WTC11 (cell line): ENCODE measurements around the gene WDSUB1. TPM values are rescaled to one million over a fixed set of nuclear protein-coding genes. Genes with fewer than 3 reads are reported as not detected.

Source experiments
- ATAC-seq: fragments of 200-7000 bp; cut with Tn5 transposase; 2 replicates; pipeline ENCODE4 v1.10.0; 2021; ENCODE audit warnings: mild to moderate bottlenecking, moderate library complexity
- CTCF ChIA-PET: fragments of 300-600 bp; sonication (Branson Sonifier 250); formaldehyde crosslinking; loops from one replicate; lab custom pipeline; 2021; ENCODE audit warnings: antibody characterized with exemption; lab: Charles Lee
- POLR2A ChIA-PET: fragments of 350-600 bp; sonication (Branson Sonifier 250); formaldehyde crosslinking; loops from one replicate; lab custom pipeline; 2021; ENCODE audit warnings: antibody characterized with exemption; lab: Charles Lee
- DNase-seq: peaks from one replicate; pipeline ENCODE4 v3.0.0; 2021; ENCODE audit warnings: low spot score
- H3K27ac Mint-ChIP-seq: 2 replicates; pipeline ENCODE4 v1.8.0; 2021; ENCODE audit warnings: mixed read lengths
- H3K27me3 Mint-ChIP-seq: 2 replicates; pipeline ENCODE4 v1.8.0; 2021; ENCODE audit warnings: low read depth, mild to moderate bottlenecking, moderate library complexity, mixed read lengths
- H3K36me3 Mint-ChIP-seq: 2 replicates; pipeline ENCODE4 v1.8.0; 2021; ENCODE audit warnings: mixed read lengths
- H3K4me1 Mint-ChIP-seq: 2 replicates; pipeline ENCODE4 v1.8.0; 2022; ENCODE audit warnings: mixed read lengths
- H3K4me3 Mint-ChIP-seq: 2 replicates; pipeline ENCODE4 v1.8.0; 2021; ENCODE audit warnings: mild to moderate bottlenecking, moderate library complexity, mixed read lengths
- H3K9me3 Mint-ChIP-seq: 2 replicates; pipeline ENCODE4 v1.8.0; 2021; ENCODE audit warnings: mixed read lengths
- AFF4 ChIP-seq: sonication (generic); formaldehyde crosslinking; IDR thresholded peaks from 2 replicates; pipeline ENCODE4 v1.8.1; 2023; ENCODE audit warnings: mild to moderate bottlenecking, missing genetic modification reagents, borderline replicate concordance
- CREM ChIP-seq: sonication (generic); formaldehyde crosslinking; IDR thresholded peaks from 2 replicates; pipeline ENCODE4 v1.8.1; 2022; ENCODE audit warnings: mild to moderate bottlenecking, missing genetic modification reagents, moderate library complexity
- ETV6 ChIP-seq: sonication (generic); formaldehyde crosslinking; IDR thresholded peaks from 2 replicates; pipeline ENCODE4 v1.8.1; 2022; ENCODE audit warnings: mild to moderate bottlenecking, missing genetic modification reagents
- FOXK1 ChIP-seq: sonication (generic); formaldehyde crosslinking; IDR thresholded peaks from 2 replicates; pipeline ENCODE4 v1.8.0; 2022; ENCODE audit warnings: mild to moderate bottlenecking, moderate library complexity, missing genetic modification reagents
- GABPB1 ChIP-seq: sonication (generic); formaldehyde crosslinking; IDR thresholded peaks from 2 replicates; pipeline ENCODE4 v1.8.1; 2023; ENCODE audit warnings: mild to moderate bottlenecking, missing genetic modification reagents
- IRF2 ChIP-seq: sonication (generic); formaldehyde crosslinking; IDR thresholded peaks from 2 replicates; pipeline ENCODE4 v1.8.0; 2022; ENCODE audit warnings: low read depth, missing genetic modification reagents, borderline replicate concordance
- JAZF1 ChIP-seq: fragments of 250-450 bp; sonication (Bioruptor Pico); IDR thresholded peaks from 2 replicates; pipeline ENCODE4 v1.9.0; 2021; ENCODE audit warnings: moderate library complexity, mild to moderate bottlenecking, inconsistent platforms
- JUN ChIP-seq: sonication (generic); formaldehyde crosslinking; IDR thresholded peaks from 2 replicates; pipeline ENCODE4 v1.8.0; 2023; ENCODE audit warnings: mild to moderate bottlenecking, missing genetic modification reagents
- NFE2L1 ChIP-seq: sonication (generic); formaldehyde crosslinking; IDR thresholded peaks from 2 replicates; pipeline ENCODE4 v1.8.1; 2023; ENCODE audit warnings: missing genetic modification reagents
- RORB ChIP-seq: fragments of 250-450 bp; sonication (Bioruptor Pico); IDR thresholded peaks from 2 replicates; pipeline ENCODE4 v1.9.0; 2021; ENCODE audit warnings: mild to moderate bottlenecking
- SMAD4 ChIP-seq: sonication (generic); formaldehyde crosslinking; IDR thresholded peaks from 2 replicates; pipeline ENCODE4 v1.8.0; 2022; ENCODE audit warnings: mild to moderate bottlenecking, missing genetic modification reagents
- USF2 ChIP-seq: sonication (generic); formaldehyde crosslinking; IDR thresholded peaks from 2 replicates; pipeline ENCODE4 v1.8.1; 2023; ENCODE audit warnings: mild to moderate bottlenecking, missing genetic modification reagents, moderate library complexity
- ZBTB43 ChIP-seq: sonication (generic); formaldehyde crosslinking; IDR thresholded peaks from 2 replicates; pipeline ENCODE4 v1.8.1; 2023; ENCODE audit warnings: mild to moderate bottlenecking, missing genetic modification reagents
- ZNF671 ChIP-seq: fragments of 250-450 bp; sonication (Bioruptor Pico); IDR thresholded peaks from 2 replicates; pipeline ENCODE4 v1.8.0; 2021; ENCODE audit warnings: mild to moderate bottlenecking
- total RNA-seq: library from RNA; stranded (reverse); gene quantifications from 3 replicates; pipeline ENCODE4 v1.2.3, GENCODE V29; 2021
- TF ChIP-seq, protein P1 (sequence below): sonication (generic); formaldehyde crosslinking; IDR thresholded peaks from 2 replicates; pipeline ENCODE4 v1.8.0; 2022; ENCODE audit warnings: mild to moderate bottlenecking, missing genetic modification reagents
- TF ChIP-seq, protein P2 (sequence below): sonication (generic); formaldehyde crosslinking; IDR thresholded peaks from 2 replicates; pipeline ENCODE4 v1.8.0; 2023; ENCODE audit warnings: mild to moderate bottlenecking, missing genetic modification reagents
- TF ChIP-seq, protein P3 (sequence below): fragments of 250-450 bp; sonication (Bioruptor Pico); IDR thresholded peaks from 2 replicates; pipeline ENCODE4 v1.9.0; 2021; ENCODE audit warnings: moderate library complexity, mild to moderate bottlenecking, inconsistent platforms, borderline replicate concordance

The WDSUB1 gene
- total RNA-seq, 1 experiment from 2014 or later, result 5.8 TPM

- Mint-ChIP-seq H3K4me1 (peaks cover under 1% of the 10 kb centered on the region; the same call in 1 of the 2 replicates), H3K36me3 (peaks cover 3% of the 10 kb centered on the region), H3K27me3 (no peaks in the 10 kb centered on the region), H3K4me3 (no peak overlapping the region), H3K27ac (no peak overlapping the region), H3K9me3 (no peaks in the 10 kb centered on the region)
- no peak for TF ChIP-seq ZBTB43
- no peak for TF ChIP-seq ZNF671
- TF ChIP-seq FOXK1 (CRISPR knock-in tag), result no peak
- TF ChIP-seq, protein P1, sequence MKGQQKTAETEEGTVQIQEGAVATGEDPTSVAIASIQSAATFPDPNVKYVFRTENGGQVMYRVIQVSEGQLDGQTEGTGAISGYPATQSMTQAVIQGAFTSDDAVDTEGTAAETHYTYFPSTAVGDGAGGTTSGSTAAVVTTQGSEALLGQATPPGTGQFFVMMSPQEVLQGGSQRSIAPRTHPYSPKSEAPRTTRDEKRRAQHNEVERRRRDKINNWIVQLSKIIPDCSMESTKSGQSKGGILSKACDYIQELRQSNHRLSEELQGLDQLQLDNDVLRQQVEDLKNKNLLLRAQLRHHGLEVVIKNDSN, result no peak
- TF ChIP-seq NFE2L1, result no peak
- TF ChIP-seq, protein P2, sequence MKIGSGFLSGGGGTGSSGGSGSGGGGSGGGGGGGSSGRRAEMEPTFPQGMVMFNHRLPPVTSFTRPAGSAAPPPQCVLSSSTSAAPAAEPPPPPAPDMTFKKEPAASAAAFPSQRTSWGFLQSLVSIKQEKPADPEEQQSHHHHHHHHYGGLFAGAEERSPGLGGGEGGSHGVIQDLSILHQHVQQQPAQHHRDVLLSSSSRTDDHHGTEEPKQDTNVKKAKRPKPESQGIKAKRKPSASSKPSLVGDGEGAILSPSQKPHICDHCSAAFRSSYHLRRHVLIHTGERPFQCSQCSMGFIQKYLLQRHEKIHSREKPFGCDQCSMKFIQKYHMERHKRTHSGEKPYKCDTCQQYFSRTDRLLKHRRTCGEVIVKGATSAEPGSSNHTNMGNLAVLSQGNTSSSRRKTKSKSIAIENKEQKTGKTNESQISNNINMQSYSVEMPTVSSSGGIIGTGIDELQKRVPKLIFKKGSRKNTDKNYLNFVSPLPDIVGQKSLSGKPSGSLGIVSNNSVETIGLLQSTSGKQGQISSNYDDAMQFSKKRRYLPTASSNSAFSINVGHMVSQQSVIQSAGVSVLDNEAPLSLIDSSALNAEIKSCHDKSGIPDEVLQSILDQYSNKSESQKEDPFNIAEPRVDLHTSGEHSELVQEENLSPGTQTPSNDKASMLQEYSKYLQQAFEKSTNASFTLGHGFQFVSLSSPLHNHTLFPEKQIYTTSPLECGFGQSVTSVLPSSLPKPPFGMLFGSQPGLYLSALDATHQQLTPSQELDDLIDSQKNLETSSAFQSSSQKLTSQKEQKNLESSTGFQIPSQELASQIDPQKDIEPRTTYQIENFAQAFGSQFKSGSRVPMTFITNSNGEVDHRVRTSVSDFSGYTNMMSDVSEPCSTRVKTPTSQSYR (CRISPR knock-in tag), result no peak
- no peak for TF ChIP-seq USF2 (CRISPR knock-in tag)
- TF ChIP-seq SMAD4 (CRISPR knock-in tag), result no peak
- no peak for TF ChIP-seq CREM (CRISPR knock-in tag)
- no peak for TF ChIP-seq RORB (CRISPR knock-in tag)
- no peak for TF ChIP-seq AFF4 (CRISPR knock-in tag)
- no peak for TF ChIP-seq JUN (CRISPR knock-in tag)
- no peak for TF ChIP-seq GABPB1 (CRISPR knock-in tag)
- TF ChIP-seq JAZF1, result no peak
- TF ChIP-seq IRF2 (CRISPR knock-in tag), result no peak
- TF ChIP-seq, protein P3, sequence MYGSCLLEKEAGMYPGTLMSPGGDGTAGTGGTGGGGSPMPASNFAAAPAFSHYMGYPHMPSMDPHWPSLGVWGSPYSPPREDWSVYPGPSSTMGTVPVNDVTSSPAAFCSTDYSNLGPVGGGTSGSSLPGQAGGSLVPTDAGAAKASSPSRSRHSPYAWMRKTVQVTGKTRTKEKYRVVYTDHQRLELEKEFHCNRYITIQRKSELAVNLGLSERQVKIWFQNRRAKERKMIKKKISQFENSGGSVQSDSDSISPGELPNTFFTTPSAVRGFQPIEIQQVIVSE (CRISPR knock-in tag), result no peak
- TF ChIP-seq ETV6 (CRISPR knock-in tag), result no peak
- CTCF ChIA-PET, result interaction anchor here (0.7 to 1.0 kb wide), 3 partner anchors 48 to 153 kb away, joined by 3 to 4 read pairs (median 3); no protein-coding TSS in a partner anchor
- ATAC-seq, result no peak
- POLR2A ChIA-PET, result no interaction called here
- DNase-seq, result no peak
Observed at GRCh38 chr2:159188449-159188848, 98.1 kb downstream of the WDSUB1 start.
